Left hindlimb (tissue), 1 donor: Measurements from ENCODE around the gene ABCB1.
"Not testable (repeated sequence)": the region's sequence is repeated elsewhere in the genome, so short reads cannot be mapped to it uniquely, and the experiment has no call there.

Experiments
- DNase-seq: peaks from one replicate; pipeline ENCODE4 v3.0.0-alpha.2; 2018

The ABCB1 gene

GRCh38 chr7:87511510-87511909 is 89.2 kb downstream of the ABCB1 start:
- DNase-seq: no peak

- DNase-seq: peak; percentile 39
Measured at GRCh38 chr7:87510411-87510875, 90.2 kb downstream of the ABCB1 start.

GRCh38 chr7:87507446-87507845 is 93.2 kb downstream of the ABCB1 start:
- DNase-seq: no peak

- no peak for DNase-seq
Measured at GRCh38 chr7:87506246-87507180, 94.2 kb downstream of the ABCB1 start.

GRCh38 chr7:87505557-87506245 is 95.0 kb downstream of the ABCB1 start:
- no peak for DNase-seq

GRCh38 chr7:87505122-87505521 is 95.6 kb downstream of the ABCB1 start:
- DNase-seq: no peak

GRCh38 chr7:87499494-87499893 is 101.2 kb downstream of the ABCB1 start:
- DNase-seq: no peak

GRCh38 chr7:87498893-87499292 is 101.8 kb downstream of the ABCB1 start:
- no peak for DNase-seq

GRCh38 chr7:87497482-87497881 is 103.2 kb downstream of the ABCB1 start:
- DNase-seq: no peak

- DNase-seq: no peak
Measured at GRCh38 chr7:87495366-87495765, 105.3 kb downstream of the ABCB1 start.

- no peak for DNase-seq
Measured at GRCh38 chr7:87494454-87494853, 106.2 kb downstream of the ABCB1 start.

GRCh38 chr7:87483131-87483530 is 117.6 kb downstream of the ABCB1 start:
- no peak for DNase-seq

- no peak for DNase-seq
Measured at GRCh38 chr7:87482115-87482514, 118.6 kb downstream of the ABCB1 start.

GRCh38 chr7:87480386-87480785 is 120.3 kb downstream of the ABCB1 start:
- no peak for DNase-seq

- DNase-seq: no peak
Measured at GRCh38 chr7:87479951-87480350, 120.7 kb downstream of the ABCB1 start.

- DNase-seq: no peak
Measured at GRCh38 chr7:87476179-87476557, 124.5 kb downstream of the ABCB1 start.

- DNase-seq: peak; percentile 45
Measured at GRCh38 chr7:87475359-87476178, 125.1 kb downstream of the ABCB1 start, which contains the start of gene ABCB4. Gene ABCB4, minus strand, starts transcription at chr7:87475680. Its CDS starts 215 bp downstream, at chr7:87475465.

GRCh38 chr7:87474533-87475358 is 125.9 kb downstream of the ABCB1 start:
- DNase-seq: no peak

- DNase-seq: no peak
Measured at GRCh38 chr7:87473986-87474385, 126.7 kb downstream of the ABCB1 start.

GRCh38 chr7:87473192-87473591 is 127.5 kb downstream of the ABCB1 start:
- DNase-seq: no peak

GRCh38 chr7:87471473-87471872 is 129.2 kb downstream of the ABCB1 start:
- no peak for DNase-seq

- not testable (repeated sequence) for DNase-seq
Measured at GRCh38 chr7:87469204-87469603, 131.5 kb downstream of the ABCB1 start.
